ENCODE results near the gene ADCYAP1R1.

DNA sequence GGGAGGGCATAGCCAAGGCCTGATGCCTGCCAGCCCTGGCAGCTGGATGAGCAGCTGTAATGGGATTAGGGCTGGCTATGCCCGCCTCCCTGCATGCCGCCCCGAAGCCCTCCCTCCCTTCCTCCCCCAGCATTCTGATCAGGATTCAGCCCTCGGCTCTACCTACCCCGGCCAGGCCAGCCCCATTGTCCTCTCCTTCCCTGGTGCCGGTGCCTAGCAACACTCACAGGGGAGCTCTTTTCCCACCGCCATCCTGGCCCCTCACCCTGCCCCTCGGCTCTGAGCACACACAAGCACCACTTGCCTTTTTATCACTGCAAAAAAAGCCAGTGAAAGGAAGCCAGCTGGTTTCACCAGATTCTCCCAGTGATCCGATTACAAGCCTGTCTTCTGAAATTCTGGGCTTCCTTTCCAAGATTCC, 9.0 kb upstream of the ADCYAP1R1 start:
- TF ChIP-seq, protein P1, sequence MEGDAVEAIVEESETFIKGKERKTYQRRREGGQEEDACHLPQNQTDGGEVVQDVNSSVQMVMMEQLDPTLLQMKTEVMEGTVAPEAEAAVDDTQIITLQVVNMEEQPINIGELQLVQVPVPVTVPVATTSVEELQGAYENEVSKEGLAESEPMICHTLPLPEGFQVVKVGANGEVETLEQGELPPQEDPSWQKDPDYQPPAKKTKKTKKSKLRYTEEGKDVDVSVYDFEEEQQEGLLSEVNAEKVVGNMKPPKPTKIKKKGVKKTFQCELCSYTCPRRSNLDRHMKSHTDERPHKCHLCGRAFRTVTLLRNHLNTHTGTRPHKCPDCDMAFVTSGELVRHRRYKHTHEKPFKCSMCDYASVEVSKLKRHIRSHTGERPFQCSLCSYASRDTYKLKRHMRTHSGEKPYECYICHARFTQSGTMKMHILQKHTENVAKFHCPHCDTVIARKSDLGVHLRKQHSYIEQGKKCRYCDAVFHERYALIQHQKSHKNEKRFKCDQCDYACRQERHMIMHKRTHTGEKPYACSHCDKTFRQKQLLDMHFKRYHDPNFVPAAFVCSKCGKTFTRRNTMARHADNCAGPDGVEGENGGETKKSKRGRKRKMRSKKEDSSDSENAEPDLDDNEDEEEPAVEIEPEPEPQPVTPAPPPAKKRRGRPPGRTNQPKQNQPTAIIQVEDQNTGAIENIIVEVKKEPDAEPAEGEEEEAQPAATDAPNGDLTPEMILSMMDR (conservative IDR thresholded peaks at IDR 0.05; ENCODE audit: low read length), result no peak
- no peak for TF ChIP-seq EZH2phosphoT487 (IDR thresholded peaks at IDR 0.05; ENCODE audit: borderline replicate concordance)
